Brain microvascular endothelial cell (primary cell): ENCODE data around the gene ZNF883.
A peak's percentile ranks its signal among the peaks of the same experiment; 100 is the strongest.

Experiments used
- DNase-seq: peaks from one replicate; pipeline ENCODE4 v3.0.0-alpha.2; 2020
- H3K27ac ChIP-seq: fragments of 250-450 bp; sonication (Bioruptor Pico); 2 replicates; pipeline ENCODE4 v1.5.1; 2020; ENCODE audit warnings: mild to moderate bottlenecking, moderate library complexity
- H3K27me3 ChIP-seq: fragments of 250-450 bp; sonication (Bioruptor Pico); replicated peaks from 2 replicates; pipeline ENCODE4 v1.5.1; 2020; ENCODE audit warnings: mild to moderate bottlenecking
- H3K36me3 ChIP-seq: fragments of 250-450 bp; sonication (Bioruptor Pico); replicated peaks from 2 replicates; pipeline ENCODE4 v1.5.1; 2020; ENCODE audit warnings: mild to moderate bottlenecking
- H3K4me3 ChIP-seq: 2 replicates; pipeline ENCODE4 v1.5.1; 2011; ENCODE audit warnings: low read depth, mild to moderate bottlenecking, control low read depth, low read length, moderate library complexity
- in situ Hi-C: cut with HindIII; loops from 2 replicates; pipeline ENCODE4 v1.10.0; 2017; ENCODE audit warnings: low sequenced_read_pairs, low pct_ligation_motif_present
- TF ChIP-seq, protein P1 (sequence below): IDR thresholded peaks from 2 replicates; pipeline ENCODE4 v1.5.1; 2011; ENCODE audit warnings: low read depth, mild to moderate bottlenecking, moderate library complexity, low read length, control low read depth, inconsistent platforms; ENCODE audit errors: missing control alignments

Gene ZNF883

DNA sequence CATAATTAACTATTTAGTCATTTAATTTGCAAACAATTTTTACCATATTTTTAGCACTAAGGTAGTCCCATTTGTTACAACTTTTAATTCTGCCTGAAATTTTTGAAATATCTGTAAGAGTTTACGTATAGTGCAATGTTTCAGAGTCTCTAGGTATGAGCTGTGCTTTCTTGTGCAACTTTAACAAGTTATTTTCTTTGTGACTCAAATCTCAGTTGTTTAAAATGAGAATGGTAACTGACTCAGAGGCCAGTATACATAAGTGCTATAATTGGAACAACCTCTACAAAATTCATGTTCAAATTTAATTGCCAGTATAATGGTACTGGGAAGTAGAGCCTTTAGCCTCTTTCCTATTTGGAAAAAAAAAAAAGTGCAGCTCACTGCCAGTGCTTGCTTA is 14.2 kb upstream of the ZNF883 start:
- in situ Hi-C loops = no loop called here
- Histone ChIP-seq H3K27me3 (no peaks in the 10 kb centered on the region), H3K36me3 (no peaks in the 10 kb centered on the region), H3K27ac (no peak overlapping the region), H3K4me3 (no peak overlapping the region)
- TF ChIP-seq, protein P1, sequence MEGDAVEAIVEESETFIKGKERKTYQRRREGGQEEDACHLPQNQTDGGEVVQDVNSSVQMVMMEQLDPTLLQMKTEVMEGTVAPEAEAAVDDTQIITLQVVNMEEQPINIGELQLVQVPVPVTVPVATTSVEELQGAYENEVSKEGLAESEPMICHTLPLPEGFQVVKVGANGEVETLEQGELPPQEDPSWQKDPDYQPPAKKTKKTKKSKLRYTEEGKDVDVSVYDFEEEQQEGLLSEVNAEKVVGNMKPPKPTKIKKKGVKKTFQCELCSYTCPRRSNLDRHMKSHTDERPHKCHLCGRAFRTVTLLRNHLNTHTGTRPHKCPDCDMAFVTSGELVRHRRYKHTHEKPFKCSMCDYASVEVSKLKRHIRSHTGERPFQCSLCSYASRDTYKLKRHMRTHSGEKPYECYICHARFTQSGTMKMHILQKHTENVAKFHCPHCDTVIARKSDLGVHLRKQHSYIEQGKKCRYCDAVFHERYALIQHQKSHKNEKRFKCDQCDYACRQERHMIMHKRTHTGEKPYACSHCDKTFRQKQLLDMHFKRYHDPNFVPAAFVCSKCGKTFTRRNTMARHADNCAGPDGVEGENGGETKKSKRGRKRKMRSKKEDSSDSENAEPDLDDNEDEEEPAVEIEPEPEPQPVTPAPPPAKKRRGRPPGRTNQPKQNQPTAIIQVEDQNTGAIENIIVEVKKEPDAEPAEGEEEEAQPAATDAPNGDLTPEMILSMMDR = no peak
- DNase-seq = no peak

DNA sequence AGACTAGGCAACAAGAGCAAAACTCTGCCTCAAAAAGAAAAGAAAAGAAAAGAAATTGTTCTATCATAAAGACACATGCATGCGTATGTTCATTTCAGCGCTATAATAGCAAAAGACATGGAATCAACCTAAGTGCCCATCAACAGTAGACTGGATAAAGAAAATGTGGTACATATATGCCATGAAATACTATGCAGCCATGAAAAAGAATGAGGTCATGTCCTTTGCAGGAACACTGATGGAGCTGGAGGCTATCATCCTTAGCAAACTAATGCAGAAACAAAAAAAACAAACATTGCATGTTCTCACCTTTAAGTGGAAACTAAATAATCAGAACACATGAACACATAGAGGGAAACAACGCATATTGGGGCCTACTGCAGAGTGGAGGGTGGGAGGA is 6.3 kb upstream of the ZNF883 start:
- Histone ChIP-seq H3K27ac (no peak overlapping the region), H3K36me3 (no peaks in the 10 kb centered on the region), H3K27me3 (no peaks in the 10 kb centered on the region), H3K4me3 (no peak overlapping the region)
- no peak for DNase-seq
- TF ChIP-seq, protein P1 = no peak
- in situ Hi-C loops = no loop called here

DNA sequence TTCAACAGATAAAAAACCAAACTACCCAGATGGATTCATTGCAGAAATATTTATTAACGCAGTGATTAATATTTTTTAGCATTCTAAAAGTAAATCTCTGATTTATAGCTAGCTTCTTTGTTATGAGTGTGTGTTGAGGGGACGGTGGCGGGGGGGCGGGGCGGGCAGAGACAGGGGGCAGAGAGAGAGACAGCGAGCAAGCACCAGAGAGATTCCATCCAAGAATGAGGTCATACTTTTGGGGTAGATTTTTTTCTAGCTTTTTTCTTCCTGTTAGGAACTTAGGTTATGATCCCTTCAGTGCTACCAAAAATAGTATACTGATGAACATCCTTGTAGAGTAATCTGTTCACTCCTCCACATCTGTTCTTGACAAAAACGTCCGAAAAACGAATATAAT is 500 bp upstream of the ZNF883 start:
- H3K4me3 ChIP-seq = peak overlapping the region; percentile 62
- in situ Hi-C loops = no loop called here
- TF ChIP-seq, protein P1 = no peak
- no peaks in the 10 kb centered on the region for H3K36me3 ChIP-seq
- no peak for DNase-seq
- H3K27me3 ChIP-seq = no peaks in the 10 kb centered on the region
- no peak overlapping the region for H3K27ac ChIP-seq

DNA sequence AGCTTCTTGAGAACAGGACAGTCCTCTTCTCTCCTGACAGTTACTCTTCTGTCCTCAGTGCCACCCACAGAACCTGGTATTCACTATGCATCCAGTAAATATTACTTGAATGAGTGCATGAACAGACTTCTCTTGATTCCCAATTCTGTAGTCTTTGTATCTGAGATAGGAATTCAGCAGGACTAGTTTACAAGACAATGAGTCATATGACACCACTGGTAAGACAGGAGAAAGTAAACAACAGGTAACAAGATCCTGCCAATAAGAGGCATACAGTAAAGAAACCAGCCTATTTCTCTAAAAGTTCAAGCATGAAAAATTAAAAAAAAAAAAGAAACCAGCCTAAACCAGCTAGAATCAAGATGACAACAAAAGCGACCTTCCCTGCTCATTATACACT is 6.2 kb downstream of the ZNF883 start:
- in situ Hi-C loops = no loop called here
- no peaks in the 10 kb centered on the region for H3K27me3 ChIP-seq
- no peaks in the 10 kb centered on the region for H3K36me3 ChIP-seq
- H3K27ac ChIP-seq = no peak overlapping the region
- no peak for DNase-seq
- TF ChIP-seq, protein P1 = no peak
- no peak overlapping the region for H3K4me3 ChIP-seq

DNA sequence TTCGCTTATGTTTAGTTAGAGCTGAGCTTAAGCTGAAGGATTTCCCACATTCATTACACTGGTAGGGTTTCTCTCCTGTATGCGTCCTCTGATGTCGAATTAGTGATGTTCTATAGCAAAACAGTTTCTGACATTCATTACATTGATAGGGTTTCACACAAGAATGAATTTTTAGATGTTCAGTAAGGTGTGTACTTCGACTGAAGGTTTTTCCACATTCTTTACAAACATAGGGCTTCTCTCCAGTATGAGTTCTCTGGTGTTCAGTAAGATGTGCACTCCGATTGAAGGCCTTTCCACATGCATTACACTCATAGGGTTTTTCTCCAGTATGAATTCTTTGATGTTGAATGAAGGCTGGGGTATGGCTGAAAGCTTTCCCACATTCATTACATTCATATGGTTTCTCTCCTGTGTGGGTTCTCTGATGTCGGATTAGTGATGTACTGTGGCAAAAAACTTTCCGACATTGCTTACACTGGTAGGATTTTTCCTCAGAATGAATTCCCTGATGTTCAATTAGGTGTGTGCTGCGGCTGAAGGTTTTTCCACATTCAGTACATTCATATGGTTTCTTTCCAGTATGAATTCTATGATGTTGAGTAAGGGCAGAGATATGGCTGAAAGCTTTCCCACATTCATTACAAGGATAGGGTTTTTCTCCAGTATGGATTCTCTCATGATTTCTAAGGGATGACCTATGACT is 14.6 kb downstream of the ZNF883 start:
- H3K27ac ChIP-seq = no peak overlapping the region

More for the DNA sequence above, 14.6 kb downstream of the ZNF883 start:
- Histone ChIP-seq H3K36me3 (no peaks in the 10 kb centered on the region), H3K4me3 (no peak overlapping the region), H3K27me3 (no peaks in the 10 kb centered on the region)
- TF ChIP-seq, protein P1 = no peak
- in situ Hi-C loops = no loop called here
- no peak for DNase-seq
